HCT116 (cell line): ENCODE data around the gene HNF1B.

ENCODE experiments used
- CTCF ChIP-seq, 3 experiments: fragments of 200-600 bp in 1 of 3; sonication (generic) in 1 of 3; IDR thresholded peaks in 2 of 3; conservative IDR thresholded peaks in 1 of 3; 2 replicates each; pipeline ENCODE4 v1.5.1; 2012 to 2017; ENCODE audit warnings: low read depth in 2 of 3, low read length in 2 of 3, antibody characterized with exemption in 1 of 3, borderline replicate concordance in 1 of 3, control low read depth in 1 of 3, mild to moderate bottlenecking in 1 of 3, mixed read lengths in 1 of 3, mixed run types in 1 of 3, moderate library complexity in 1 of 3; ENCODE audit not compliant: insufficient read depth in 1 of 3
- JUND ChIP-seq: IDR thresholded peaks from 2 replicates; pipeline ENCODE4 v1.6.1; 2012
- POLR2A ChIP-seq: IDR thresholded peaks from 2 replicates; pipeline ENCODE4 v1.7.0; 2011; ENCODE audit warnings: borderline replicate concordance; ENCODE audit not compliant: insufficient read depth, insufficient read length; ENCODE audit errors: extremely low read depth
- POLR2AphosphoS5 ChIP-seq: IDR thresholded peaks from 2 replicates; pipeline ENCODE4 v1.6.1; 2011; ENCODE audit warnings: mild to moderate bottlenecking, low read depth, low read length, moderate library complexity
- REST ChIP-seq: IDR thresholded peaks from 2 replicates; pipeline ENCODE4 v1.6.1; 2012; ENCODE audit warnings: low read depth
- ZNF274 ChIP-seq: fragments of 200-500 bp; sonication (Bioruptor generic); IDR thresholded peaks from 2 replicates; pipeline ENCODE4 v1.6.1; 2014; ENCODE audit warnings: mild to moderate bottlenecking, low read depth, low read length, inconsistent platforms

GRCh38 chr17:37744961-37745800 lies at the start of gene HNF1B:
- TF ChIP-seq POLR2A, result no peak
- no peak for TF ChIP-seq JUND
- TF ChIP-seq CTCF (IDR thresholded peaks at IDR 0.05 in 2 of 3, conservative IDR thresholded peaks at IDR 0.05 in 1 of 3; ENCODE audit: borderline replicate concordance in 1 of 3, insufficient read depth in 1 of 3, low read depth in 2 of 3, low read length in 2 of 3), result no peak
- peak; percentile 53 for TF ChIP-seq POLR2AphosphoS5
- TF ChIP-seq ZNF274, result no peak
- TF ChIP-seq REST, result no peak
